ENCODE data around the gene FOXP3. TPM values are rescaled to one million over a fixed set of nuclear protein-coding genes. Genes with fewer than 3 reads are reported as not detected.

FOXP3 gene
- total and polyA plus RNA-seq, 2 of the 8 experiments (the other 6 are each of a cell fraction or from before 2014, with no cell fraction given) = 0.37 to 0.54 TPM

DNA sequence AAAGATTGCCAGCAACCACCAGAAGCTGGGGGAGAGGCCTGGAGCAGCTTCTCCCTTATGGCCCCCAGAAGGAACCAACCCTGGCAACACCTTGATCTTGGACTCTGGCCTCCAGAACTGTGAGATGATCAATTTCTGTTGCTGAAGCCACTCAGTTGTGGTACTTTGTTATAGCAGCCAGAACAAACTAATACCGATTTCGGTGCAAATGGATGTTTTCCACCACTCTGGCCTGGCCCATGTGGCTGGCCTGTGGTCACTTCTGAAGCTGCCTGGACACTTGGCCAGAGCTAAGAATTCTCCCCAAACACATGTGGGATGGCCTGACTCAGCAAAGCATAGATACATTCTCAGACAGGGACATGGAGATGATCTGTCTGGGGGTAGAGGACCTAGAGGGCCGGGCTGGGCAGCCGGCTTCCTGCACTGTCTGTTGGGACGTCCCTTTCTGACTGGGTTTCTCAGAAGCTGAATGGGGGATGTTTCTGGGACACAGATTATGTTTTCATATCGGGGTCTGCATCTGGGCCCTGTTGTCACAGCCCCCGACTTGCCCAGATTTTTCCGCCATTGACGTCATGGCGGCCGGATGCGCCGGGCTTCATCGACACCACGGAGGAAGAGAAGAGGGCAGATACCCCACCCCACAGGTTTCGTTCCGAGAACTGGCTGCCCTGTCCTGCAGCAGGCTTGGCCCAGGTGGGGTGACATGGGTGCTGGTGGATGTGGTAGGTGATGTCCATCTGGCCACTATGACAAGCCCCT lies 4.1 kb downstream of the FOXP3 start:
- TF ChIP-seq SIRT6 (IDR thresholded peaks at IDR 0.05; ENCODE audit: low read length) = no peak
- TF ChIP-seq GABPA (IDR thresholded peaks at IDR 0.05; ENCODE audit: borderline replicate concordance, insufficient read depth, low read length) = no peak
- no peak for TF ChIP-seq RXRA (IDR thresholded peaks at IDR 0.05; ENCODE audit: insufficient read depth, low read depth, low read length)
- TF ChIP-seq, protein P1, sequence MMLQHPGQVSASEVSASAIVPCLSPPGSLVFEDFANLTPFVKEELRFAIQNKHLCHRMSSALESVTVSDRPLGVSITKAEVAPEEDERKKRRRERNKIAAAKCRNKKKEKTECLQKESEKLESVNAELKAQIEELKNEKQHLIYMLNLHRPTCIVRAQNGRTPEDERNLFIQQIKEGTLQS (IDR thresholded peaks at IDR 0.05; ENCODE audit: insufficient read depth, low read depth, low read length) = no peak
- TF ChIP-seq SP2 (IDR thresholded peaks at IDR 0.05; ENCODE audit: low read length) = no peak
- no peak for TF ChIP-seq SAP30 (IDR thresholded peaks at IDR 0.05; ENCODE audit: insufficient read depth, insufficient replicate concordance, low read length)
- TF ChIP-seq TCF12 (IDR thresholded peaks at IDR 0.05; ENCODE audit: low read depth, low read length) = no peak
- ChIA-PET POLR2A (ENCODE audit: partially characterized antibody) (interaction anchor here (0.9 to 1.2 kb wide), 3 partner anchors 11 to 26 kb away, joined by 3 to 4 read pairs (median 3); no protein-coding TSS in a partner anchor), CTCF (ENCODE audit: partially characterized antibody) (interaction anchor here (0.8 to 2.2 kb wide), 2 partner anchors 67 to 68 kb away, joined by 4 to 6 read pairs; no protein-coding TSS in a partner anchor)
- DNase-seq (ENCODE audit: low read depth in 1 of 2, low spot score in 2 of 2) = no peak
- Histone ChIP-seq H2AFZ (ENCODE audit: low read length) (no peak overlapping the region), H3K9me3 (ENCODE audit: insufficient read depth in 2 of 2, low read depth in 1 of 2, low read length in 1 of 2) (no peaks in the 10 kb centered on the region), H3K23ac (ENCODE audit: insufficient read length) (no peak overlapping the region), H3K4me2 (ENCODE audit: insufficient read depth in 1 of 2, low read depth in 2 of 2, low read length in 2 of 2) (no peak overlapping the region), H3K27me3 (replicated peaks in 1 of 4; ENCODE audit: control insufficient read depth in 3 of 4, extremely low read depth in 1 of 4, insufficient read depth in 3 of 4, low read length in 3 of 4) (no peaks in the 10 kb centered on the region), H2AK5ac (ENCODE audit: low read depth, low read length) (no peak overlapping the region), H3K56ac (replicated peaks; ENCODE audit: insufficient read length, low read depth, low read length) (no peak overlapping the region), H2BK120ac (replicated peaks; ENCODE audit: low read depth, low read length) (no peak overlapping the region), H3K9ac (replicated peaks in 1 of 4; ENCODE audit: extremely low read depth in 1 of 4, low read depth in 3 of 4, low read length in 3 of 4) (no peak overlapping the region), H2BK12ac (ENCODE audit: low read depth, low read length) (no peak overlapping the region), H4K20me1 (replicated peaks in 1 of 2; ENCODE audit: control insufficient read depth in 1 of 2, insufficient read depth in 2 of 2, low read length in 2 of 2) (no peaks in the 10 kb centered on the region), H4K5ac (ENCODE audit: insufficient read length, low read depth, low read length) (no peak overlapping the region), H3K4ac (replicated peaks; ENCODE audit: insufficient read length, low read depth, low read length) (no peak overlapping the region), H3K79me2 (ENCODE audit: control insufficient read depth in 1 of 2, insufficient read depth in 2 of 2, low read length in 2 of 2) (no peaks in the 10 kb centered on the region), H3K4me3 (ENCODE audit: extremely low read depth in 1 of 4, insufficient read depth in 2 of 4, low read depth in 3 of 4, low read length in 4 of 4) (no peak overlapping the region), H2BK15ac (ENCODE audit: low read length) (no peak overlapping the region), H4K8ac (ENCODE audit: extremely low read depth, insufficient read depth, low read length) (no peak overlapping the region), H2BK5ac (ENCODE audit: low read depth, low read length) (no peak overlapping the region), H3K79me1 (ENCODE audit: low read depth, low read length) (no peaks in the 10 kb centered on the region), H3K36me3 (ENCODE audit: control insufficient read depth in 2 of 4, insufficient read depth in 4 of 4, low read length in 3 of 4) (no peaks in the 10 kb centered on the region), H3K14ac (ENCODE audit: insufficient read length) (no peak overlapping the region), H2BK20ac (ENCODE audit: low read length) (no peak overlapping the region), H4K91ac (replicated peaks; ENCODE audit: insufficient read length, low read length) (no peak overlapping the region), H3K4me1 (replicated peaks in 1 of 4; ENCODE audit: control insufficient read depth in 3 of 4, insufficient read depth in 4 of 4, low read length in 3 of 4) (no peaks in the 10 kb centered on the region), H3K27ac (ENCODE audit: low read depth, low read length) (no peak overlapping the region), H3K18ac (ENCODE audit: extremely low read depth, low read length) (no peak overlapping the region), H3K23me2 (ENCODE audit: low read depth, low read length) (no peaks in the 10 kb centered on the region)
- no peak for FAIRE-seq
- 95% methylated on average over 8 of the region's 17 CpGs; no CpG with 5 or more reads in 1 of the 2 experiments for WGBS, 2 experiments (ENCODE audit: extremely low coverage in 1 of 2, insufficient coverage in 1 of 2, insufficient read length in 1 of 2, insufficient replicate concordance in 2 of 2, low coverage in 1 of 2, low lambda C conversion rate in 2 of 2, missing lambda C conversion rate in 1 of 2)

Measured in H1 (cell line).